Activated CD8-positive, alpha-beta memory T cell treated with anti-CD3 and anti-CD28 coated beads, Interleukin-2, amount 50 U/mL, for 4 hours (primary cell): ENCODE data around the gene SURF1.
"Not testable (repeated sequence)": the region's sequence is repeated elsewhere in the genome, so short reads cannot be mapped to it uniquely, and the experiment has no call there.

ENCODE experiments used
- DNase-seq: peaks from one replicate; pipeline ENCODE4 v3.0.0-alpha.2; 2020

The SURF1 gene

GRCh38 chr9:133382507-133383141 is 26.3 kb upstream of the SURF1 start:
- DNase-seq: no peak

GRCh38 chr9:133380734-133381133 is 24.4 kb upstream of the SURF1 start:
- DNase-seq: no peak

GRCh38 chr9:133379153-133380086 is 23.1 kb upstream of the SURF1 start:
- DNase-seq: no peak

- DNase-seq: no peak
Observed at GRCh38 chr9:133378408-133378962, 22.2 kb upstream of the SURF1 start.

GRCh38 chr9:133377721-133378216 is 21.5 kb upstream of the SURF1 start:
- no peak for DNase-seq

- not testable (repeated sequence) for DNase-seq
Observed at GRCh38 chr9:133377280-133377679, 21.0 kb upstream of the SURF1 start.

- peak; percentile 96 for DNase-seq
Observed at GRCh38 chr9:133375724-133376654, 19.7 kb upstream of the SURF1 start, which contains the start of the genes STKLD1 and SURF4. Gene STKLD1, plus strand, starts transcription at chr9:133376366. Its CDS starts 108 bp downstream, at chr9:133376474. Gene SURF4, minus strand, starts transcription at chr9:133376060. Its CDS starts 91 bp downstream, at chr9:133375969.

GRCh38 chr9:133375116-133375723 is 18.9 kb upstream of the SURF1 start:
- no peak for DNase-seq

- DNase-seq: no peak
Observed at GRCh38 chr9:133374612-133375115, 18.4 kb upstream of the SURF1 start.

GRCh38 chr9:133372144-133372543 is 15.9 kb upstream of the SURF1 start:
- DNase-seq: no peak

- DNase-seq: peak; percentile 68
Observed at GRCh38 chr9:133371261-133371711, 15.0 kb upstream of the SURF1 start.

GRCh38 chr9:133370685-133371084 is 14.4 kb upstream of the SURF1 start:
- DNase-seq: peak; percentile 48

- DNase-seq: no peak
Observed at GRCh38 chr9:133369933-133370332, 13.6 kb upstream of the SURF1 start.

- DNase-seq: no peak
Observed at GRCh38 chr9:133369422-133369821, 13.1 kb upstream of the SURF1 start.

GRCh38 chr9:133368249-133368881 is 12.1 kb upstream of the SURF1 start:
- no peak for DNase-seq

- DNase-seq: no peak
Observed at GRCh38 chr9:133367778-133368177, 11.5 kb upstream of the SURF1 start.

GRCh38 chr9:133367221-133367620 is 10.9 kb upstream of the SURF1 start:
- DNase-seq: no peak

- no peak for DNase-seq
Observed at GRCh38 chr9:133366435-133366834, 10.1 kb upstream of the SURF1 start.

GRCh38 chr9:133362359-133363044 is 6.2 kb upstream of the SURF1 start:
- no peak for DNase-seq

GRCh38 chr9:133361507-133362092 is 5.3 kb upstream of the SURF1 start:
- no peak for DNase-seq
